Stimulated activated CD8-positive, alpha-beta memory T cell treated with anti-CD3 and anti-CD28 coated beads, Interleukin-15, amount 100 ng/mL, for 4 hours (primary cell): ENCODE measurements around the gene TTI1.
"Not testable (repeated sequence)": the region's sequence is repeated elsewhere in the genome, so short reads cannot be mapped to it uniquely, and the experiment has no call there.

Experiments
- DNase-seq, 2 donors: peaks; one replicate each; pipeline ENCODE4 v3.0.0-alpha.2; 2020; ENCODE audit warnings: low read depth in 2 of 2

The TTI1 gene

DNA sequence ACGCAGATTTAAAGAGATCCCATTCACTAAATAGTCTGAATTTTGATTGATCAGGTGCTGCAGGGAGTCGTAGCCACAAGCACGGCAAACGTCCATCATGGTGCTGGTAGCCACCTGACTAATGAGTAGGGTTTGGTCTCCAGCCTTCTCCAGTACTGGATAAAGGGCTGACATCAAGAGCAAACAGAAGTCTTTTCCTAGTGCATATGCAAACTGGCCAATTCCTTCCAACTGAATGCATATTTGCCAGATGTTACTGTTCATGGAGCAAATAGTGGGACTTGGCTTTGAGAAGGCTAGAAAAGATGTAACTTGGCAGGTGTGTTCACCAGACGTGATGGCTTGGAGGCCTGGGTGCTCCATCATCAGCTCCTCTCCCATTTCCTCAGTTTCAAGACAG lies 21.6 kb downstream of the TTI1 start:
- no peak for DNase-seq

GRCh38 chr20:38009416-38009815 lies 23.8 kb downstream of the TTI1 start:
- not testable (repeated sequence) for DNase-seq

- no peak for DNase-seq
Observed at GRCh38 chr20:38008233-38008944, 24.9 kb downstream of the TTI1 start.

- DNase-seq = no peak
Observed at GRCh38 chr20:38007526-38007925, 25.7 kb downstream of the TTI1 start.

DNA sequence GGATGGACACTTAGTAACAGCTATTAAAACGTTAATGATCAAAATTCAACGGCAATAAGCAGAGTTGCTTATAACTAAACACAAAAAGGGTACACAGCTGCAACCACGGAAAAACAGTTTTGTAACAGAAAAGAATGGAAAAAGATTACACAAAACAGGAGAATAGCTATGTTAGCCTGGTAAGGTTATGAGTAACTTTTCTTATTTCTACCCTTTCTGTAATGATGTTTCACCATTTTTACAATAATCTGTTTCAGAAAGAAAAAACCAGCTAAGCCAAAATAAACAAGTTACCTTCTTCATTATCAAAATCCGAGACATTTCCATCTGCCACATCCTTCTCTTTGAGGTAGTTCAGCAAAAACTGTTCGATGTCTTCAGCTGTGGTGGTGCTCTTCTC lies 27.4 kb downstream of the TTI1 start:
- no peak for DNase-seq

GRCh38 chr20:38004416-38004815 lies 28.8 kb downstream of the TTI1 start:
- DNase-seq = no peak

GRCh38 chr20:38002422-38002821 lies 30.8 kb downstream of the TTI1 start:
- no peak for DNase-seq

DNA sequence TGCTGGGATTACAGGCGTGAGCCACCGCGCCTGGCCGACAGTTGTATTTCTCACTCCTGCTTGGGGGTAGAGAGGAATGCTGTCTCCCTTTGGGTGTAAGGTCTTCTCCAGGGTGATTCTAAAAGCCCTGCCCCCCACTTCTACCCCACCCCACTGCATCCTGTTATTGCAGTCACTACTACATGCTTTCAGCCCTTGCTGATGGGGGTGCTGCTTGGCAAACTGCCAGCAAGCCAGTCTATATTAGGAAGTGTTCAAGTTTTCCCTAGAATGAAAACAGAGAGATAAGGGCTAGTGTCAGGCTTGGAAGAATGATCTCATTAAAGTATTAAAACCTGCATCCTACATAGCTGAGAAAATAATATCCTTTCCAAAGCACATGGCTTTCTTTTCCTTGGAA lies 31.3 kb downstream of the TTI1 start:
- DNase-seq = no peak

DNA sequence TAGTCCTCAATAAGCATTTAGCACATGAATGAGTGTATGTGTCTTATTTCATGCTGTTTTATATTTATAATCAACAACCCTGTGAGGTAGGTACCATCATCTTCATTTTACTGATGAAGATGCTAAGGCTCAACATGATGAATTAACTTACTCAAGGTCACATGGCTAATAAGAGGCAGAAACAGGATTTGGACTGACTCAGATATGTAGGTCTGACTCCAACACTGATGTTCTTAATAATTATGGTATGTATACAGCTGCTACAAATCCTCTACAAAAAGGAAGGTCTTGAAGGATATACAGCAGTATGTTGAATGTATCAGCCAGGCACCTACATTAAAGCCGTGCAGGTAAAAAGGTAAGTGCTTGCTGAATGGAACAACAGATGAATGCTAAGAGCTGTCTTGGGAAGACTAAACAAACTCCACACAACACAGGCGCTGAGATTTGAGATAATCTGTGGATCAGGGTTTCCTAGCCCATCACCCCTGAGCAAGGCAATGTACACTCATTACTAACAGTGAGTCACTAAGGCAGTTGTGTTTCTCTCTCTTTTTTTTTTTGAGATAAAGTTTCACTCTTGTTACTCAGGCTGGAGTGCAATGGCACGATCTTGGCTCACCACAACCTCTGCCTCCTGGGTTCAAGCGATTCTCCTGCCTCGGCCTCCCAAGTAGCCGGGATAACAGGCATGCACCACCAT lies 31.9 kb downstream of the TTI1 start:
- no peak for DNase-seq

DNA sequence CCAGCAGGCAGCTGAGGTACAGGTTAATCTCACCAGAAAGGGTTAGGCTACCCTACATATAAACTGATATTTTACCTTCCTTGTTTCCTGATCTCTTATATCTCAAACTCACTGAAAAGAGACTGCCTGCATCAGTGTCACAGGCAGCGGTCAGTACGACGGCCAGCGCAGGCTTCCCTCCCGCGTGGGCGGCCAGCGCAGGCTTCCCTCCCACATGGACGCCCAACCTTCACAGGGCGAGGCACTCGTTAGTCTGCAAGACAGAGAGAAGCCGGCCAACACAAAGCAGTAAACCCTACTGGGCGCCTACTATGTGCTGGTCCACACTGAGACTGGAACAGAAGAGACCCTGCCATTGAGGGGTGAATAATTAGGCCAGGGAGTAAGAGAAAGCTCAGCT lies 33.0 kb downstream of the TTI1 start:
- no peak for DNase-seq

- no peak for DNase-seq
Observed at GRCh38 chr20:37999526-38000263, 33.6 kb downstream of the TTI1 start.

- no peak for DNase-seq
Observed at GRCh38 chr20:37997516-37997915, 35.7 kb downstream of the TTI1 start.

DNA sequence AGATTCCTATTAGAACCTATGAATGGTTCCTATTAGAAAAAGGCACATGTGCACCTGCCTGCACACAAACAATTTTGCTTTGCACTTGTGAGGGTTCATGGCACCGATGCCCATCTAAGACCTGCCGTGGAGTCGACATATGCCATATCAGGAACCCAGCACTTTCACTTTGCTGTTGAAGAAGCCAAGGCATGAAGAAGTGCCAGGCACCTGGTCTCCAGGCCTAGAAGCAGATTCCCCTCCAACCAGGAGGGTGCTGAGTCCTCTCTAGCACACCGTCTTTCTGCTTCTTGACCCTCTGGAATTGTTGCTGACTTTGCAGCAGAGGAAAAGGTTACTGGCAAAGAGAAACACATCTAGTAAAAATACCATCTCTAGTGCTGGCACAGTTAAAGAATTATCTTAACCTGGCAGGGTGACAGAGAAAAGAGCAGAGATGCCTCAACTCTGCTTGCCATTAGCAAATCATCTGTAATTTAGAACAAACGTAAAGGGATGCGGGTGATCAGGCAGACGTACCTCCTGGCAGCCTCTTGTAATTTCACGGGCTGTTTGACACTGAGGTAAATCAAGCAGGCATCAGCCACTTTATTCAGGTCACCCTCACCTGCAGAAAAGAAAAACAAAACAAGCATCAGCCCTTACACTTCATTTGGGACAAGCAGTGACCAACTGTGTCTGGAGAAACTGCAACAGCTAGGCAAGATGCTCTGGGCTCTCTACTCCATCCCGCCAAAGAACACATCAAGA lies 37.2 kb downstream of the TTI1 start:
- no peak for DNase-seq

DNA sequence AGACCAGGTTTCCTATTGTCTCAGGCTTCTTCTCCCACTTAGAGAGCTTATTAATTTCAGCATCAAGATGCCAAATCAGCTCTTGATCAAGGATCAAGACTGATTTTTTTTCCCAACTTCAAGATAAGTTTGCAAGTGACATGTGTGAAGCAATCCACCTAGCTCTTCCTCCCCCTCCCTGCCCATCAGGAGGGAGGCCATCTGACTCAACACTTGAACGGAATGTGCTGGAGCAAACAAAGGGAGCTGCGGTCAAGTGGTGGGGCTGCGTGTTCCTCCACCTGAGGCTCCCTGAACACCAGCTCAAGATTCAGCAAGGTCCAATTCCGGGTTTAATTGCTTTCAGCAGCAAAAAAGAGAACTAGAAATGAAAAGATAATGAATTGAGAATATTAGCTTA lies 38.7 kb downstream of the TTI1 start:
- DNase-seq = no peak

DNA sequence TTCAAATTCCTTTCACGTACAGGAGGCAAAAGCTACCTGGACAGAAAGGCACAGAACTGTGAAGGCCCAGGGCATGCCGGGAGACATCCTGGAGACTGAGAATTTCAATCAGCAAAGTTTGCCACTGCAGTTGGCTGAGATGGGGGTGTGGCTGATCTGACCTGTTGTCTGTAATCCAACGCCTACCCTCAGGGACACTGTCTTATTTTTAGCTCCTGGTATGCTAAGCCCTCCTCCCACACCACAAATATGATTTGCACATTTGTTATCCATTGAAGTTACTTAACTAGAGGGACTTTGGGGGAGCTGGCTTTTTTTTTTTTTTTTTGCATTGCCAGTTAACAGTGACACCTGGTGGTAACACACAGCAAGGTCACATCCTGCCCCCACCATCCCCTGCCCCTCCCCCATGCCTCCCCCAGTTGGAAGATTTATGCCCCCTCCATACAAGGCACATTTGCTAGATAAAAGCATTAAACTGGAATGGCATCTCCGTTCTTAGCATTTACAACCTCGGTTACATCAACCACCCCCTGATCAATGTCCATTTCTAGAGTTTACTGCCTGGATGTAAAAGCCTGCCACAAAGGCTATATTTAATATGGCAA lies 40.4 kb downstream of the TTI1 start:
- DNase-seq = no peak

DNA sequence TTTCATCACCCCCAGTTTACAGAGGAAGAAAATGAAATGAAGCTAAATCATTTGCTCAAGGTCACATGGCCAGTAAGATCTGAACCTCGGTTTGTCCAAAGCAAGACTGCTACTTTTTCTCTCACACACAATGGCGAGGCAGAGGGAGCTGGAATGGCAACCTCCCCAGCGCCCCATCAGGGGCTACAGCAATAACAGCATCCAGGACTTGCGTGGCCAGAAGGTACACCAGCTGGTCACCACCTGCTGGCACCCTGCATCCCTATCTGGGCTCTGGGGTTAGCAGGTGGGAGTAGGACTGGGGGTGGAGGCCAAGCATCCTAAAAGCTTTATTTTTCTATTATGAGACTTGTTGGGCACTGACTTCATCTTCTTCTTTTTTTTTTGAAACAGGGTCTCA lies 41.3 kb downstream of the TTI1 start:
- DNase-seq = no peak

GRCh38 chr20:37991157-37991866 lies 41.9 kb downstream of the TTI1 start:
- DNase-seq = no peak

DNA sequence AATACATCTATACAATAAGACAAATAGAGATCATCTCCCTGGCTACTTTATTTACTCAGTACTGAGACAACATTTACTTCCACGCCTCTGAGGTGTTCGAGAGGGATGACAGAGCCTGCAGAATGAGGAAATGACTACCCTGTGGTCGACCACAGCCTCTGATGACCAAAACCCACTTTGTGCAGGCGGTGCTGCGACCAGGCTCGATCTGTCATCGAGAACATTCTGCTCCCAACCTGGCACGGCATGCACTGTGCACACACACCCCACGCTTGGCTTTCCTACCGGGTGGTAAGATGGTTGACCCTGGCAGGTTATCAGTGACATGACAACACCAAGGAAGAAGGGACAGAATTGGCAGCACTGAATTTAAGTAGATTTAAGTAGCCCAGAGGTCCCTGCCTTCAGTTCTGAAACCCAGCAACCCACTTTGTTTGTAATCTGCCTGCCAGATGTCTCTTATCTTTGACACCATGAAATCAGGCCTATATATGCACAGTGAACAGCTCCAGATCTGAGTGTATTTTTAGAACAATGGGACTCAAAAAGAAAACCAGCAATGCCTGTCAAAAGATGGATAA lies 42.6 kb downstream of the TTI1 start:
- DNase-seq = peak; percentile 17 to 28

DNA sequence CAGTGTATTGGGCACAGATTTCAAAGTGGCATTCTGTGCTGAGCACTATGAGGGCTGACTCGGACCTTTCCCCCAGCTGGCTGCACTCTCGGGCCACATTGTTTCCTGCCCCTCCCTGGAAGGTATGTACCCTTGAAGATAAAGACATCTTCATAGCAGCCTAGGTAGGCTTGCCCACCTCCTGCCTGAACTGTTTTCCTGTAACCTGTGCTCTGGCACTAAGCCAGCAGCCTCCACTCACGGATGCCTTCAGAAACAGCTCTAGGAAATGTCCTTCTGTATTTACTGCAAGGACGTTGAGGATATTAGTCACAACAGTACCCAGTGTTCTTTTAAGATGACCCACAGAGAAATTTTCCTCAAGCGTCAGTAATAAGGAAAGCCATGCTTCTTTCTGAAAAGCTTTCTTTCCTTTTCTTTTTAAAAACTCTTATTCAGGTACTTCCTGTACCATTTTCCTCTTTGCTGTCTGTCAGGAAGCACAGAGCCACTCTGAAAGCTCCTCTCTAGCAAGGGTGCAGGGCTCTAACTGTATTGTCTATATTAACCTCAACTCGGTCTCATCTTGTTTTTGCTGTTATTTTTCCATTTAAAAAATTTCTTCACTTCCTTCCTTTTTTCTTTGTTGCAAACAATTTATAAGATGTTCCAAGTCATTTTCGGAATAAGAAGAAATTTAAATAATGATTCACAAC lies 43.5 kb downstream of the TTI1 start:
- DNase-seq = no peak

DNA sequence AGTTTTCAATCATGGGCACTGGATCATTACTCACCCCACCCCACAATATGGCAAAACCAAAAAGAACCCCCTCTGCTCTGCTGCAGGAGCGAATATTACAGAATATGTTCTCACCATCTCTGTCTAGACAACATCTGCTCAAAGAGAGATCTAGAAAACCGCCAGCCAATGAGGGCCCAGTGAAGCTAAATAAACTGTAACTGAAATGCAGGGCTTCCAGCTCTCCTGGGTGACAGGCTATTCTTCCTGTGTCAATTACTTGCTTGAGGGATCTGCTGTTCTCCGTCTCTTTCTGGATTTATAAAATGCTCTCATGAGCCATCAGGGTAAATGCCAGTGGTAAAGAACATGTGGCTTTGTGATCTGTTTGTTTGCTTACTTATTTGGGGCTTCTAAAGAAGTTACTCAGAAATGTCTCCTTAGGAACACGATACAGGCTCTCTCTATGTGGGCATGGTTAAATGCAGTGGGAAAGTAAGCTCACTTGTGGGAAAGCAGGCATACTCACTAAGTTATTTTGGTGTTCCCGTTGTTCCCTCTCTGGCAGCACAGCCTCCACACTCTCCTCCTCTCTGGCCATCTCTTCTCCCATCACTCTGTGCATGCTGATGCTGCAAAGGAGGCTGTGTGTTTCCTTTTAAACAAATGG lies 44.8 kb downstream of the TTI1 start:
- no peak for DNase-seq
